T1000 (cell line): ENCODE data around the gene ZNRF3.
"Not testable (repeated sequence)": the region's sequence is repeated elsewhere in the genome, so short reads cannot be mapped to it uniquely, and the experiment has no call there.

Source experiments
- DNase-seq: peaks from one replicate; lab custom pipeline; 2025; ENCODE audit warnings: mixed read lengths; lab: John Stamatoyannopoulos, UW

ZNRF3 gene

GRCh38 chr22:28907311-28908008 lies 24.1 kb downstream of the ZNRF3 start:
- DNase-seq, result no peak

- not testable (repeated sequence) for DNase-seq
Observed at GRCh38 chr22:28908810-28909209, 25.4 kb downstream of the ZNRF3 start.

DNA sequence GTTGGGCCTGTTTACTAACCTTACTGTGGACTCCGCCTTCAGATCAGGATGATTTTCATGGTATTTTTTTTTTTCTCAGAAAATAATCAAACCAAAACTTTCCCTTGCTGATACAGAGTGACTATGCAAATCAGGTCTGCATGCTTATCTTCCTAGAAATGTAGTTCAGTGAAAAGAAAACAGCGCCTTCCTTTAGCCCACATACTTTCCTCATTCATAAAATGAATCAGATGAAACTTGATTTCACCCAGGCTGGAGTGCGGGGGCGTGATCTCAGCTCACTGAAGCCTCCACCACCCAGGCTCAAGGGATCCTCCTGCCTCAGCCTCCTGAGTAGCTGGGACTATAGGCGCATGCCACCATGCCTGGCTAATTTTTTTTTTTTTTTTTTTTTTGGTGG lies 26.0 kb downstream of the ZNRF3 start:
- DNase-seq, result no peak

DNA sequence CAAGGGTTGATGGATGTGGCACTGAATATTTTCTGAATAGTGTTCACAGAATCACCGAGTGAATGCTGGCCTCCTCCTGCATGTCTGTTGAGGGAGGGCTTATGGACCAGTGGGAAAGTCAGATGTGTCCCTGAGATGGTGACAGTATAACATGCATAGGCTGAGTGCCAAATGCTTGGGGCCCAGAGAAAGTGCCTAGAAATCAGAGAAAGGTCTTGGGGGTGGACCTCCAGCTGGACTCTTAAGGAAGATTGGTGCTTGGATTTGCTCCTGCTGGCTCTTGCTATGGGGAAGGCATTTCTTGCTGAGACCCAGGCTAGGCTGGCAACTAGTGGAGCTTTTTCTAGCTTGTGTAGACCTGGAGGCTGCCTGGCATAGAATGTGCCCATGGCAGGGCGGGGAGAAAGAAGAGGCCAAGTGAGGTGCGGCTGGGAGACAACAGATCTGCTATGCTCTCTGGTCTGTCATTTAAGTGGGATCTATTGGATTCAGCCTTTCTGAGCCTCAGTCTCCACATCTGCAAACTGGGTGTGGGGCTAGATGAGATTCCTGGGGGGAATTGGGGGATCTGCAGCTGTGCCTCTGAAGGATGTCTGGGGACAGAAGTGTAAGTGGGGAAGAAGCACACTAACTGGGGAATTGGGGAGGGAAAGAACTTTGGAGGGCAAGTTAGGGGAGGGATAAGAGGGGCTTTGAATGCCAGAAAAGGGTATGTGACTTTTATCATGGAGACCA lies 27.4 kb downstream of the ZNRF3 start:
- no peak for DNase-seq

- DNase-seq, result no peak
Observed at GRCh38 chr22:28911304-28911690, 27.9 kb downstream of the ZNRF3 start.

DNA sequence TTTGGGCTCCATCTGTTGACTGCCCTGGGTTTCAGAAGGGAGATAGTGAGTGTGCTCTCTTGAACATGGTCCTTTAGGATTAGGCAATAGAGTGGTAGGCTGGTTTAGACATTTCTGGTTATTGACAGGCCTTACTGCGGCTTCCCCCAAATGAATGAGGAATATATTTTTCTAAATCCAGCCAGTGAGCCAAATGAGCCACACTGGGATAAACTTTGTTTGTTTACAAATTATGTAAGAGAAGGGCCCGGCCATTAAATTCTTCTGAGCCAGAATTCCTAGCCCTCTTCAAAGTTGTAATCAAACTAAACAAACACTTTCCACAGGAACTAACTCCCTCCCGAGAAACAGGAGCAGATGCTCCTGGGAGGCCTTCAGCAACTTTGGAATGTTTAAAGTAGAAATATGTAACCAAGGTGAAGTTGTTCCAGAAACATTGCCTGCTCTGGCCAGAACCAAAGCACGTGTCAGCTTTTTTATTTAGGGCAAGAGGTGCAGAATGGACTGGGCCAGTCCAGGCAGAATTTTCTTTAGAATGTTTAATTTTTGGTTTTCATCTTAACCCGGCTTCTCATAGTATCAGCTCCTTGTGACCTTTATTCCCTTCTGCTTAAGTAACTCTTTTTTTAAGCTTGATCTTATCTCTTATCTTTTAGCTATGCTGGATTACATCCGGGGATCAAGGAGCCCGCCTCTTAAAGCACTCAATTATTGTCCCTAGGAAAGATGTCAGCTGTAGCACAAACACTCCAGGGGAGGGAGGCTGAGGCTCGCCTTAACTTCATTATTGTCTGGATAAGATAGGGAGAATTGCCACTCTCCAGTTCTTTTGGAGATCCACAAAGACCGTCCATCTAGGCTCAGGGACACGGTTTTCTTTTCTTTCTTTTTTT lies 28.7 kb downstream of the ZNRF3 start:
- DNase-seq, result peak; percentile 13

- no peak for DNase-seq
Observed at GRCh38 chr22:28914201-28914600, 30.8 kb downstream of the ZNRF3 start.

- DNase-seq, result no peak
Observed at GRCh38 chr22:28915969-28916368, 32.6 kb downstream of the ZNRF3 start.

GRCh38 chr22:28917747-28918549 lies 34.6 kb downstream of the ZNRF3 start:
- DNase-seq, result no peak

GRCh38 chr22:28918550-28919271 lies 35.3 kb downstream of the ZNRF3 start:
- no peak for DNase-seq

DNA sequence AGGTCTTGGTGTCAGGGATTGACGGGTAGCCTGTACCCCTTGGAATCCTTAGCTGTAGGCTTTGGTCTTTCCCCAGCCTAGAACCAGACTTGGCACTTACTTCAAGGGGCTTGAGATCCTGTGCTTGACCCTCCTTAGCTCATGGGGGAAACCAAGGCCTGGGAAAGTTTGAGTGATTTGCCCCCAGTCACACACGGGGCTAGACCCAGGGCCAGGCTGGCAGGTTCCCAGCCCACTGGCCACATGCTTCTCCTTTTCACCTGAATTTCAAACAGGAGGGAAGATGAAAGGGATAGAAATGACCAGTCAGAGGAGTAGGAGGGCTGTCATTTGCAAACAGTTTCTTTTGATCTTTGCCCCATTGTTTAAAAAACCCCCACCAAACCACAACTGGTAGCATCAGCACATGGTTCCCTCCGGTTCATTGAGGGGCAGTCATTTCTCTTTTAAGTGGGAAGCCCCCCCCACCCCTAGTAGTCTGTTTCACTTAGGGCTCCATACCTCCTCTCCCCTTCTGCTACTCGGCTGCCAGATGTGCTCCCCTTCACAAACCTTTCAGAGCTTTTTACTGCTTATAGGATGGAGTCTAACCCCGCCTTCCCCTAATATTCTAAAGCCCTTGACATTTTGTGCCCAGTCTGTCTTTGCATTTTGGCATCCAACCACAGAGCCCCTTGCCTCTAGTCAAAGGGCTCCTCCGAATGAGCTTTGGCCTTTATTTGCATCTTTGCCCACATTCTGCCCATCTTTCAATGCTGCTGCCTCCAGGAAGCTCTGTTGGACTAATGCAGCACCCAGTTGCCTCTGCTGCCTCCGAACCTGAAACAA lies 37.6 kb downstream of the ZNRF3 start:
- no peak for DNase-seq

DNA sequence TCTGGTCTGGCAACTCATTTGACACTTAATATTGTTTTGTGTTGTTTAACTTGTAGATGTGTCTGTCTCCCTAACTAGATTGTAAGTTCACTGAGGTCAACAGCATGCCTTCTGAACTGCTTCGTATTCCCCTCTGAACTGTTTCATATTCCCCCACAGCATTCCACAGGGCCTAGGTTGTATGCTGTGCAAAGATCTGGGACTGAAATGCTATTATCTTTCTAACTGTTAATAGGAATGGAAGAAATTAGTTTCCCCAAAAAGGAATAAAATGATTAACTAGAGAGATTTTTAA lies 38.2 kb downstream of the ZNRF3 start:
- no peak for DNase-seq

DNA sequence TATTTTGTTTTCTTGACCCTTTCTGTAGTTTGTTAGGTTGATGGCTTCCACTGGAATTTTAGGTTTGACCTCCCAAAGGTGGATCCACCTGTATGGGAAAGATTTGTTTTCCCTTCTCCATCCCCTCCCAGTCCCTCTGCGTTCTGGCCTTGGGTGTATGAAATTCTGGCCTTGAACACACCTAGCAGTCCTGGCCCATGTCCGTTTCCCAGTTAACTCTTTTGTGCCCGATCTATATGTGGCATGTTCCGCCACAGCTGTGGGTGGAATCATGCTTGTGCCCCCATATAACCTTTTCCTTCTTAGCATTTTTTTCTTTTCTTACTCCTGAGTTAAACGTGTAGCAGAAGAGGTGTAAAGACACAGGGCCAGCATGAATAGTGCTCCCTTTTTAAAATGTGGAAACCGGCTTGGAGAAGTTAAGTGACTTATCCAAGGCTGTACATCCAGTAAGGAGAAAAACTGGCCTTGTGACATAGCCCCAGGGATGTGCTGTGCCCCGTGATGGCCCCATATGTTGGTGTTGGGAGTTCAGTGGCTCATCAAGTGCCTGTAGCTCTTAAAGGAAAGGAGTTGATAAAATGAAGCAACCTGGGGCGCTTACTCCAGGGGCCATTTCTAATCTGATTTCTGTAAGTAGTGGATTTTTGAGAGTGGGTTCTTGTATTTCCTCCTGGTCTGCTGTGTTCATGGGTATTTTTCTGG lies 39.3 kb downstream of the ZNRF3 start:
- no peak for DNase-seq

DNA sequence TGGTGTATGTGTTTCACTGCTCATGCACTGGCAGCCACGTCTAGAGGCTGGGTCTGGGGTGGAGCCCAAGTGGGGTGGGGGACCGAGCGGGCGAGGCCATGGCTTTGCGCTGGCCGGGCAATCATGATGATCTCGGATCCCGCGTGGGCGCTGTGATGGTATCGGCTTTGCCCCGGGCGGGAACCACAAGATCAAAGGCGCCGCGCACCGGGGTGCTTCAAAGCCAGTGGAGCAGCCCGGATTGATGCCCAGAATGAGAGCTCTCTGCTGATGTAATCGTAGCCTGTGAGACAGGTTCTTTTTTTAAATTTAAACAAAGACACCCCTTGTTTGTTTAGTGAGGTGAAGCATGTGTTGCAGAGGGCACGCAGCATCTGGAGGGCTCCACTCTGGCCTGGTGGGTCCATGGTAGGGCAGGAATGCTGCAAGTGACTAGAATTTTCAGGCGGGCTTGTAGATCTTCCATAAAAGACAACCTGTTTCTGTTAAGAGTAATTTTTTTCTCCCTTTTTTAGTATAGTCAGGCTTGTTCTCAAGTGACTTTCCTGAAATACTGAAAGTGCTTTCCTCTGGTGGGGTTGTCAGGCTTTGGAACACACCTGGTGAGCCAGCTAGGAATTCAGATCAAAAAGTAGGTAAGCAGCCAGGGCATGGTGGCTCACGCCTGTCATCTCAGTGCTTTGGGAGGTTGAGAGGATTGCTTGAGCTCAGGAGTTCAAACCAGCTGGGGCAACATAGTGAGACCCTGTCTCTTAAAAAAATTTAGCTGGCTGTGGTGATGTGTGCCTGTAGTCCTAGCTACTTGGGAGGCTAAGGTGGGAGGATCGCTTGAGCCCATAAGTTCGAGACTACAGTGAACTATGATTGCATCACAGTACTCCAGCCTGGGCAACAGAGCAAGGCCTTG lies 40.7 kb downstream of the ZNRF3 start:
- DNase-seq, result no peak

- DNase-seq, result no peak
Observed at GRCh38 chr22:28925916-28926315, 42.5 kb downstream of the ZNRF3 start.

- no peak for DNase-seq
Observed at GRCh38 chr22:28927630-28928029, 44.3 kb downstream of the ZNRF3 start.

GRCh38 chr22:28929197-28929596 lies 45.8 kb downstream of the ZNRF3 start:
- no peak for DNase-seq

GRCh38 chr22:28930357-28931007 lies 47.1 kb downstream of the ZNRF3 start:
- DNase-seq, result no peak
